ENCODE results near the gene SYT3.
A peak's percentile ranks its signal among the peaks of the same experiment; 100 is the strongest.
"Not testable (repeated sequence)": the region's sequence is repeated elsewhere in the genome, so short reads cannot be mapped to it uniquely, and the experiment has no call there.

Gene SYT3

DNA sequence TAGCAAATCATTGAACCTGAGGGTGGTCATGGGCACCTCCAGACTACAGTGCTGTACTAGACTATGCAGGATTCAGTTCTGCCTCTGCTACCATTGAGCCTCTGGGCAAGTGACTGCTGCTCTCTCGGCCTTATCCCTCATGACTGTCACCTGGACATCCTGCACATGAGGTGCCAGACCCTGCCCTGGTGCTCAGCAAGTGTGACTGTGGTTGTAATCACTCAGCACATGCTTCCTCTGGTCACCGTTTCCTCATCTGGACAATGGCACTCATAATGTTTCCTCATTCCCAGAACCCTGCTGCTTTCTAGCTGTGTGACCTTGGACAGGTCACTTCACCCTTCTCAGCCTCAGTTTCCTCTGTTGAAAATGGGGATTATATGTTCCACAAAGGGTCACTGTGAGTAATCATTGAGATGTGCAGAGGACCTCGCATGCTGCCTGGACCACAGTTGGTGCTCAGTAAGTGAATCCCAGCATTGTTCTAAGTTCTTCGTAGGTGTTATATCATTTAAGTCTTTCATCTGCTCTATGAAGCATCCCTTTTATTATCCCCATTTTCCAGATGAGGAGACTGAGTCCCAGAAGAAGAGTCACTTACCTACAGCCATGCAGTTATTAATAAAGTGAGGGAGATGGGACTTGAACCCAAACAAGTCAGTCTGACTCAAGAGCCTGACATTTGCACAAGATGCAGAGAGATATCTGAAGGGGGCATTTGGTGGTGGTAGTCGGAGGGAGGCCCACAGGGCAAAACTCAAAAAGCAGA lies 3.2 kb downstream of the SYT3 start:
- DNase-seq = no peak

- no peak for DNase-seq
Observed at GRCh38 chr19:50633973-50634372, 5.7 kb downstream of the SYT3 start.

- DNase-seq = no peak
Observed at GRCh38 chr19:50633359-50633758, 6.3 kb downstream of the SYT3 start.

DNA sequence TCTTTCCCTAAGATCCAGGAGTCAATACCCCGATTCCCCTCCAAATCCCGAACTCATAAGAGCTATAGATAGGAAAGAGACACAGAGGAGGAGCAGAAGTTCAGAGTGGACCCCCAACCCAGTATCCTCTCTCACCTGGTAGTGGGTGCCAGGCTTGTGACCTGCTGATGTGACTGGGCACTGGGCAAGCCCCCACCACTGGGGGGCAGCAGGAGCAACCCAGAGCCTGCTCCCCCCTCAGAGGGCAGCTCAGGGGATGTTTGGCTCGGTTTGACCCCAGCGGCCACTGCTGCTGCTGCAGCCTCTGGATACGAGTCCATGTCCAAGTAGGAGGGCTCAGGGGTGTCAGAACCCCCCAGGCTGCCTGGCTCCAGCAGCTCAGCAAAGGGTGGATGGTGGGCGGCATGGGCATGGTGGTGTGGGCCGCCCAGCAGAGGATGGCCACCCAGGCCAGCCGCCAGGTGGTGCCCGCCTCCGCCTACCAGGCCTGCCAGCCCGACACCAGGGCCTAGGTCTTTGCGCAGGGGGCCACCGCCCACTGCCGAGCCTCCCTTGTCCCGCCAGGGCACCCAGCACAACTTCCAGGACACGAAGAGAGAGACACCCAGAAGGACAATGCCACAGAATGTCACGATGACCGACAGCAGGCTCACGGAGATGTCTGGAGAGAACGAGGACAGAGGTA lies 7.4 kb downstream of the SYT3 start:
- no peak for DNase-seq

DNA sequence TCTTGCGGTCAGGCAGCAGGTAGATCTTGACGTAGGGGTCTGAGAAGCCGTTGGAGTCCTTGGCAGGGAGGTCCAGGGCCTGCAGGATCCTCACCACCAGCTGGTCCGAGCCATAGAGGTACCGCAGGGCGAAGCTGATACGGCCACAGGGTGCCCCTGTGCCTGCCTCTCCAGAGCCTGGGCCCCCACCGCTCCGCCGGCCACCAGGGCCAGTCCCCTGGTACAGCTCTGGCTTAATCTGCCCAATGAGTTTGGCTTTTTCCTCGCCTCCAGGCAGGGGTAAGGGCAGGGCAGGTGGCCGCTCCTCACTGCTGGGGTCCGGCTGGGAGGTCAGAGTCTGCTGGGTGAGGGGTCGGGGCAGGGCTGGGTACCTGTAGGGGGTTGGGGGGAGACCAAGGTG lies 9.9 kb downstream of the SYT3 start:
- no peak for DNase-seq

DNA sequence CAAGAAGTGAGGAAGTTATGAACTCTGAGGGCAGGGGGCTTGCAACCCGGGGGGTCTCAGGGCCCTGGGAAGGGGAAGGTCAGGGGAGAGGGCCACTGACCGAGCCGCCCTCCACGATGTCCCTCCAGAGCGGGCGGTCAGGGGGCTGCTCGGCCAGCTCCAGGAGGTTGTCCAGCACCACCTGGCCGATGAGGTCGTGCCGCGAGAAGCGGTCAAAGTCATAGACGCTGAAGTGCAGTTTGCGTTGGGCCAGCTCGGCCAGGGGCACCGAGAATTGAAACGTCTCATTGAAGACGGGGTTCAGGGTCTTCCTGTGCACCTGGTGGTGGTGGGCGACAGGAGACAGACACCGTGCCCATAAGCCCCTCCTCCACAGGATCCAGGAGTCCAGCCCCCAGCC lies 10.5 kb downstream of the SYT3 start:
- DNase-seq = no peak

GRCh38 chr19:50628551-50628950 lies 11.1 kb downstream of the SYT3 start:
- no peak for DNase-seq

DNA sequence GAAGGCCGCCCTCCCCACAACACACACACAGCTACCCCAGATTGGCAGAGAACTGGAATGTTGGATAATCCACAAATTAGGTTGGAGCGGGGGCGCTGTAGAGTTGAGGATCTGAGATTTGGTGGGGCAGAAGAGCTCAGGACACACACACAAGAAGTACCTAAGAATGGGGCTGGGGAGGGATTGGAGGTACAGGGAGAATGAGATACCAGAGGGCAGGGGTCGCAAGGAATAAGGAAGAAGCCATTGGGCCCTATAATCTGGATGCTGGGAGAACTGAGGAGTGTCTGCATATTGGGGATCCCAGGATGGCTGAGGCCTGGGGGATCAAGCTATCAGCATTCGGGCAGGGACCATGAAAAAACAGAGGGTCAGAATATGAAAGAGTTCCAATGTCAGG lies 11.5 kb downstream of the SYT3 start:
- DNase-seq = no peak

- DNase-seq = no peak
Observed at GRCh38 chr19:50626795-50627194, 12.9 kb downstream of the SYT3 start.

DNA sequence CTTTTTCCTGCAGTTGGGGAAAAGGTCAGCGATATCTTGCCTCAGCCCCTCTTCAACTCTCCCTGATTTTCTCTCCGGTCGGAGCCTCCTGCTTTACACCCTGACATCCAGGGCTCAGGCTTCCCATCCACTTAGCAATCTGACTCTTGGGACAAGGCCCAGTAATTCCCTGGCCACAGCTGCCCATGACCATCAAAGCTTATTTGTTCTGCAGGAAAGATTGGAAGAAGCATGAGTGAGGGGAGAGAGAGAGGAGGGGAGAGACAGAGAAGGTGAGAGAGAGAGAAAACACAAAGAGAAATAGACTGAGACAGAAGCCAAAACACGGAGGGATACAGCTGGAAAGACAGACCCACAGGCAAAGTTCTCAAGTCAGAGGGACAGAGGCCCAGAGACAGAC lies 13.7 kb downstream of the SYT3 start:
- DNase-seq = no peak

GRCh38 chr19:50624949-50625600 lies 14.6 kb downstream of the SYT3 start:
- no peak for DNase-seq

GRCh38 chr19:50620394-50620906 lies 19.2 kb downstream of the SYT3 start:
- not testable (repeated sequence) for DNase-seq

GRCh38 chr19:50619184-50619583 lies 20.5 kb downstream of the SYT3 start:
- not testable (repeated sequence) for DNase-seq

- DNase-seq = not testable (repeated sequence)
Observed at GRCh38 chr19:50618379-50618778, 21.3 kb downstream of the SYT3 start.

DNA sequence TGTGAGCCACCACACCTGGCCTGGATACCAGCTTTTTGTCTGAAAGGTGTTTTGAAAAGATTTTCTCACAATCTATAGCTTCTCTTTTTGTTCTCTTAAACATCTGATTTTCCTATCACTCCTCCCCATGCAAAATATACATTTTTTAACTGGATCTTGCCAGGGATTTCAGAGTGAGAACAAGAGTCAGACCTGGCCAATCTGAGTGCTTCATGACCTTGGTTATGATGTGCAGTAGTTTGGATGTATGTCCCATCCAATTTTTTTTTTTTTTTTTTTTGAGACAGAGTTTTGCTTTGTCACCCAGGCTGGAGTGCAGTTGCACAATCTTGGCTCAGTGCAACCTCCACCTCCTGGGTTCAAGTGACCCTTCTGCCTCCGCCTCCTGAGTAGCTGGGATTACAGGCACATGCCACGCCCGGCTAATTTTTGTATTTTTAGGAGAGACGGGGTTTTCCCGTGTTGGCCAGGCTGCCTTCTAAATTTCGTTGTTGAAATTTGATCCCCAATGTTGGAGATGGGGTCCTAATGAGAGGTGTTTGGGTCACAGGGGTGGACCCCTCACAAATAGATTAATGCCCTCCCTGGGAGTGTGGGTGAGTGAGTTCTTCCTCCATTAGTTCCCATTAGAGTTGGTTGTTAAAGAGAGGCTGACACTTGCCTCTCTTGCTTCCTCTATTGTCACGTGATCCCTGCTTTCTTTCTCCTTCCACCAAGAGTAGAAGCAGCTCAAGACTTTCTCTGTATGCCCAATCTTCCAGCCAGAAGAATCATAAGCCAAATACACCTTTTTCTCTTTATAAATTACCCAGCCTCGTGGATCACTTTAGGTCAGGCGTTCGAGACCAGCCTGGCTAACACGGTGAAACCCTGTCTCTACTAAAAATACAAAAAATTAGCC lies 26.9 kb downstream of the SYT3 start:
- not testable (repeated sequence) for DNase-seq

DNA sequence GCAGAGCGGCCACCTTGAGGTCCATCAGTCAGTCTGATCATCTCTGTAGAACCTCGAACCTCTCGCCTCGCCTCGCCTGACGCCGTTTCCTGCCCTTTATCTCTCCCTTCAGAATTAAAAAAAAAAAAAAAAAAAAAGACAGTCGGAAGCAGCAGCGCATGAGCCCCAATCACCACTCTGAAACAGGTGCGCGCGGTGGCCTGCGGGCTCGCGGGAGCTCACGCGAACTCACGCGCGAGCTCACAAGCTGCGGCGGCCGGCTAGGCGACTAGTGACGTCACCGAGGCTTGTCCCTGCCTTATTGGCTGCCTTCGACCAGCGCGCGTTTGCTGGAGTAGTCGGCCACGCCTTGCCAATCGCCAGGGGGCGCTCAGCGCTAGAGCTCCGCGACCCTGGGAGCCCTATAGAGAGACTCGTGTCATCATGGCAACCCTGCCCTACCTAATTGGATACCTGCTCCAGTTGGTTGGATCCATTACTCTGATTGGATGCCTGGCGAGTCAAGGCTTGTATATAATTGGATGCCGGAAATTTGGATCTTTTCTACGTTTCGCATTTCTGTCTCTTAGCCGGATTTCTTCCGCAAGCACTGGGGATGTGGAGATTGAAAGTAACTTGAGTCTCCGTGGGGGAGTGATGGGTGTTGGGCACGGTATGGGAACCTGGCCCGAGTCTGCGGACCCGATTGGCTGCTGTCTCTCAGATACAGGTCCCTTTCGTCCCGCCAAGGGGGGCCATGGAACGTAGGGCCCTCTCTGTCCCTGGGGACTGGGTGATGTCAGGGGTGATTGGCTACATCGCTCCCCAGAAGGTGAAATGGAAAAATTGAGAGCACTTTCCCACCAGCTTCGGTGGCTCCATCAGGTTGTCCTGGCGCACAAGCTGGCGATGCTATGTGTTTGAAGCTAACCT lies 31.6 kb downstream of the SYT3 start:
- DNase-seq = peak; percentile 85

- no peak for DNase-seq
Observed at GRCh38 chr19:50607388-50607787, 32.3 kb downstream of the SYT3 start.

- not testable (repeated sequence) for DNase-seq
Observed at GRCh38 chr19:50606059-50606836, 33.4 kb downstream of the SYT3 start.

DNA sequence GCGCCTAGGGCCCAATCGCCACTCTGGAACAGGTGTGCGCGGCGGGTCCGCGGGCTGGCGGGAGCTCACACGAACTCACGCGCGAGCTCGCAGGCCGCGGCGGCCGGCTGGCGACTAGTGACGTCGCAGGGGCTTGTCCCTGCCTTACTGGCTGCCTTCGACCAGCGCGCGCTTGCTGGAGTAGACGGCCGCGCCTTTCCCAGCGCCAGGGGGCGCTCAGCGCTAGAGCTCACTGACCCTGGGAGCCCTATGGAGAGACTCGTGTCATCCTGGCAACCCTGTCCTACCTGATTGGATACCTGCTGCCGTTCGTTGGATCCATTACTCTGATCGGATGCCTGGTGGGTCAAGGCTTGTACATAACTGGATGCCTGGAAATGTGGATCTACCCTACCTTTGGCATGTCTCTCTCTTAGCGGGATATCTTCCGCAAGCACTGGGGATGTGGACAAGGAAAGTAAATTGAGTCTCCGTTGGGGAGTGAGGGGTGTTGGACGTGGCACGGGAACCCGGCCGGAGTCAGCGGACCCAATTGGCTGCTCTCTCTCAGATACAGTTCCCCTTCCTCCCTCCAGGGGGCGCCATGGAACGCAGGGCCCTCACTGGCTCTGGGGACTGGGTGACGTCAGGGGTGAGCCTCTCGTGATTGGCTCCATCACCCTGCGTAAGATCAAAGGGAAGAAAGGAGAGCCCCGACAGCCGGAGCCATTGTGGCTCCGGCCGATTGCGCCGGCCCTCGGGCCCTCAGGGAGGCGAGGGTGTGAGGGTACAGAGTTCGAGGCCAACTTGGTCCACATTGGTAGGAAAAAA lies 35.2 kb downstream of the SYT3 start:
- not testable (repeated sequence) for DNase-seq

- DNase-seq = no peak
Observed at GRCh38 chr19:50602935-50603334, 36.7 kb downstream of the SYT3 start.
